Small intestine (tissue), 7 donors: Measurements from ENCODE around the gene RAB31. TPM values are rescaled to one million over a fixed set of nuclear protein-coding genes. Genes with fewer than 3 reads are reported as not detected.
"Not testable (repeated sequence)": the region's sequence is repeated elsewhere in the genome, so short reads cannot be mapped to it uniquely, and the experiment has no call there.

Source experiments
- DNase-seq, 2 donors: peaks; one replicate each; pipeline versions ENCODE4 v3.0.0 to v3.0.0-alpha.2; 2013
- FAIRE-seq: peaks from 2 replicates; lab custom pipeline; 2012; peaks lifted over from hg19 to GRCh38; lab: Jason Lieb, UNC
- H3K27ac ChIP-seq, 3 donors: one replicate each; pipeline ENCODE4 v1.5.1; 2013; ENCODE audit warnings: low read length in 2 of 3, mild to moderate bottlenecking in 2 of 3, control low read depth in 1 of 3, inconsistent platforms in 1 of 3, low read depth in 1 of 3, moderate library complexity in 1 of 3
- H3K27me3 ChIP-seq, 3 donors: one replicate each; pipeline ENCODE4 v1.6.1; 2013; ENCODE audit warnings: low read length in 3 of 3, inconsistent platforms in 1 of 3; ENCODE audit not compliant: control insufficient read depth in 3 of 3, insufficient read depth in 3 of 3
- H3K36me3 ChIP-seq, 3 donors: one replicate each; pipeline ENCODE4 v1.6.1; 2013; ENCODE audit warnings: low read length in 3 of 3, inconsistent platforms in 1 of 3, low read depth in 1 of 3, mild to moderate bottlenecking in 1 of 3, moderate library complexity in 1 of 3; ENCODE audit not compliant: control insufficient read depth in 3 of 3, insufficient read depth in 2 of 3
- H3K4me1 ChIP-seq, 3 donors: one replicate each; pipeline ENCODE4 v1.6.1; 2013; ENCODE audit warnings: low read length in 2 of 3, inconsistent platforms in 1 of 3, low read depth in 1 of 3, mild to moderate bottlenecking in 1 of 3, moderate library complexity in 1 of 3; ENCODE audit not compliant: control insufficient read depth in 3 of 3, insufficient read depth in 2 of 3
- H3K4me3 ChIP-seq, 3 donors: one replicate each; pipeline ENCODE4 v1.5.1; 2013; ENCODE audit warnings: low read length in 3 of 3, control low read depth in 1 of 3, inconsistent platforms in 1 of 3, low read depth in 1 of 3, mild to moderate bottlenecking in 1 of 3, moderate library complexity in 1 of 3
- H3K9me3 ChIP-seq, 2 donors: one replicate each; pipeline ENCODE4 v1.6.1; 2013; ENCODE audit warnings: low read depth in 1 of 2, low read length in 1 of 2; ENCODE audit not compliant: control insufficient read depth in 2 of 2, insufficient read depth in 1 of 2
- WGBS, 3 donors: extraction: QIAGEN DNeasy Blood & Tissue Kit; methylation state at CpG; one replicate each; pipeline ENCODE4 v1.1.7; 2013; 5-methylcytosine and 5-hydroxymethylcytosine counted together
- polyA plus RNA-seq, 4 donors: library from polyadenylated mRNA; stranded (reverse) in 3 of 4; unstranded in 1 of 4; fragments of 200-250 nt in 3 of 4; fragments of 120-200 nt in 1 of 4; gene quantifications; one replicate each; pipeline versions ENCODE4 v1.2.1 to v1.2.3, GENCODE V29; 2013
- donor health status: healthy with polysubstance abuse.
- donor health status: control.
- donor health status: control.
- donor health status: Bipolar disorder and iron deficiency.
- donor health status: healthy.

RAB31 gene
- polyA plus RNA-seq, 4 donors, result 4.2 to 18.4 (median 12.3) TPM

- not testable (repeated sequence) for DNase-seq, H3K9me3 ChIP-seq, H3K36me3 ChIP-seq, H3K4me3 ChIP-seq, FAIRE-seq, H3K27ac ChIP-seq, H3K27me3 ChIP-seq
- peaks cover 0 to 15% (median 4%) of the 10 kb centered on the region in 3 donors for H3K4me1 ChIP-seq
- 56 to 81% (median 71%) methylated on average over 2 of the region's 2 CpGs for WGBS, 3 donors
Observed at GRCh38 chr18:9768071-9768691, 60.1 kb downstream of the RAB31 start.

- not testable (repeated sequence) for H3K9me3 ChIP-seq, H3K36me3 ChIP-seq, DNase-seq, H3K27ac ChIP-seq, H3K4me3 ChIP-seq, FAIRE-seq, H3K27me3 ChIP-seq
- WGBS, 3 donors, result 75 to 77% (median 75%) methylated on average over 3 of the region's 3 CpGs
- peaks cover 0 to 14% (median 4%) of the 10 kb centered on the region in 3 donors for H3K4me1 ChIP-seq
Observed at GRCh38 chr18:9770111-9770510, 62.0 kb downstream of the RAB31 start.

- DNase-seq (peak; percentile 68 to 84), FAIRE-seq (no peak)
- Histone ChIP-seq H3K4me1 (peaks cover 0 to 4% (median 2%) of the 10 kb centered on the region in 3 donors), H3K27ac (peak overlapping the region in 1 of 3 donors; percentile 86), H3K4me3 (no peak overlapping the region), H3K9me3 (no peaks in the 10 kb centered on the region), H3K36me3 (no peaks in the 10 kb centered on the region), H3K27me3 (no peaks in the 10 kb centered on the region)
- WGBS, 3 donors, result 16 to 24% (median 23%) methylated on average over 18 of the region's 18 CpGs
Observed at GRCh38 chr18:9771261-9771976, 63.3 kb downstream of the RAB31 start.

GRCh38 chr18:9771977-9772660 is 64.0 kb downstream of the RAB31 start:
- Histone ChIP-seq H3K4me3 (no peak overlapping the region), H3K9me3 (no peaks in the 10 kb centered on the region), H3K27me3 (no peaks in the 10 kb centered on the region), H3K4me1 (peaks cover 0 to 4% (median 2%) of the 10 kb centered on the region in 3 donors), H3K36me3 (no peaks in the 10 kb centered on the region), H3K27ac (no peak overlapping the region)
- DNase-seq (no peak), FAIRE-seq (no peak)
- WGBS, 3 donors, result 79 to 84% (median 80%) methylated on average over 14 of the region's 14 CpGs

- DNase-seq (no peak), FAIRE-seq (no peak)
- H3K27ac ChIP-seq, result no peak overlapping the region
- 87 to 89% (median 88%) methylated on average over 13 of the region's 13 CpGs for WGBS, 3 donors
- peaks cover 0 to 4% (median 2%) of the 10 kb centered on the region in 3 donors for H3K4me1 ChIP-seq
- H3K36me3 ChIP-seq, result no peaks in the 10 kb centered on the region
- no peak overlapping the region for H3K4me3 ChIP-seq
- no peaks in the 10 kb centered on the region for H3K9me3 ChIP-seq
- no peaks in the 10 kb centered on the region for H3K27me3 ChIP-seq
Observed at GRCh38 chr18:9772847-9773677, 65.0 kb downstream of the RAB31 start.

GRCh38 chr18:9774150-9774549 is 66.0 kb downstream of the RAB31 start:
- WGBS, 3 donors, result 90 to 94% (median 92%) methylated on average over 5 of the region's 5 CpGs
- Histone ChIP-seq H3K27me3 (no peaks in the 10 kb centered on the region), H3K4me1 (peaks cover 0 to 4% (median 2%) of the 10 kb centered on the region in 3 donors), H3K36me3 (no peaks in the 10 kb centered on the region), H3K27ac (no peak overlapping the region), H3K9me3 (no peaks in the 10 kb centered on the region), H3K4me3 (no peak overlapping the region)
- DNase-seq, result no peak
- no peak for FAIRE-seq

GRCh38 chr18:9775178-9775577 is 67.1 kb downstream of the RAB31 start:
- 82 to 89% (median 86%) methylated on average over 10 of the region's 10 CpGs for WGBS, 3 donors

GRCh38 chr18:9779630-9780029 is 71.5 kb downstream of the RAB31 start:
- Histone ChIP-seq H3K9me3 (no peaks in the 10 kb centered on the region), H3K27ac (peak overlapping the region in 1 of 3 donors; percentile 77), H3K4me1 (peaks cover 0 to 7% (median 2%) of the 10 kb centered on the region in 3 donors), H3K4me3 (no peak overlapping the region), H3K36me3 (no peaks in the 10 kb centered on the region), H3K27me3 (no peaks in the 10 kb centered on the region)
- peak; percentile 77 to 95 for DNase-seq
- no peak for FAIRE-seq
- 16 to 61% (median 41%) methylated on average over 4 of the region's 4 CpGs for WGBS, 3 donors

More at GRCh38 chr18:9775178-9775577, 67.1 kb downstream of the RAB31 start:
- no peak for DNase-seq
- Histone ChIP-seq H3K27me3 (no peaks in the 10 kb centered on the region), H3K9me3 (no peaks in the 10 kb centered on the region), H3K4me1 (peaks cover 0 to 9% (median 4%) of the 10 kb centered on the region in 3 donors), H3K4me3 (no peak overlapping the region), H3K27ac (no peak overlapping the region), H3K36me3 (no peaks in the 10 kb centered on the region)
- FAIRE-seq, result no peak
